ENCODE results near the gene HP1BP3. TPM values are rescaled to one million over a fixed set of nuclear protein-coding genes. Genes with fewer than 3 reads are reported as not detected.

Gene HP1BP3
- total and polyA plus RNA-seq, 2 experiments from 2014 or later = 89.1 to 112 TPM

- Histone ChIP-seq H3F3A (replicated peaks; ENCODE audit: low read depth) (no peaks in the 10 kb centered on the region; the same call in 1 of the 2 replicates), H3K36me3 (ENCODE audit: insufficient read depth) (peaks cover 63% of the 10 kb centered on the region), H3K27me3 (ENCODE audit: insufficient read depth) (no peaks in the 10 kb centered on the region), H2AFZ (no peak overlapping the region), H4K20me1 (replicated peaks; ENCODE audit: insufficient read depth) (peaks cover 21% of the 10 kb centered on the region), H3K9me2 (ENCODE audit: insufficient read depth) (no peaks in the 10 kb centered on the region), H3K79me2 (replicated peaks; ENCODE audit: insufficient read depth) (no peaks in the 10 kb centered on the region), H3K27ac (ENCODE audit: low read depth) (no peak overlapping the region), H3K4me2 (no peak overlapping the region), H3K4me3 (no peak overlapping the region), H3K4me1 (ENCODE audit: insufficient read depth) (peaks cover 11% of the 10 kb centered on the region; the same call in 1 of the 2 replicates)
- no peak for ATAC-seq
- Mint-ChIP-seq H3K27ac (no peak overlapping the region), H3K4me1 (peaks cover 10% of the 10 kb centered on the region; the same call in 2 of the 3 replicates), H3K4me3 (no peak overlapping the region), H3K9me3 (no peaks in the 10 kb centered on the region), H3K27me3 (ENCODE audit: insufficient read depth, low read depth, poor library complexity) (peaks cover 6% of the 10 kb centered on the region), H3K36me3 (ENCODE audit: low read depth) (peaks cover 87% of the 10 kb centered on the region)
- TF ChIP-seq ZNF331 (CRISPR knock-in tag; IDR thresholded peaks at IDR 0.05; ENCODE audit: low read depth) (no peak), CREB1 (CRISPR knock-in tag; IDR thresholded peaks at IDR 0.05; ENCODE audit: low read depth) (no peak), REST (IDR thresholded peaks at IDR 0.05; ENCODE audit: unreplicated experiment) (no peak), ETS1 (IDR thresholded peaks at IDR 0.05) (no peak), EZH2 (IDR thresholded peaks at IDR 0.05; ENCODE audit: low read depth, unreplicated experiment) (no peak), JUNB (IDR thresholded peaks at IDR 0.05; ENCODE audit: unreplicated experiment) (no peak), EZH2phosphoT487 (IDR thresholded peaks at IDR 0.05; ENCODE audit: unreplicated experiment) (no peak), POLR2AphosphoS5 (IDR thresholded peaks at IDR 0.05; ENCODE audit: low read depth) (no peak), NANOG (IDR thresholded peaks at IDR 0.05; ENCODE audit: borderline replicate concordance) (no peak)
- DNase-seq (ENCODE audit: low spot score) = no peak
Observed at GRCh38 chr1:20767271-20767670, 19.8 kb downstream of the HP1BP3 start.

DNA sequence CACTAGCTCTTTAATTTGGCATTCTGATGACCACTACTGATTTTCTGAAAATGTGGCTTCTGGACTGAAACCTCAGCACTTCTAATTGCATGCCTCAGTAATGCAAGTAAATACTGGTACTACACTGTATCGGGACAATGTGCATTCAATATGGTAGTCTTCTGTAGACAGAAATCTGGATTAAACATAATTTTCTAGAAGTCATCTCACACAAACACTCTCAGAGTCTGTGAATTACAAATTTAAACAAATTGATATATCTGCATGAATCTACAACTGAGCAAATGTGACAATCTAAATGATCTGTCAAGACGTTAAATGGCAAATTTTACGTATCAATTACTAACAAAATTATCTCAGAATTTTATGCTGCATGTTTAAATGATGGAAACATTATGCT is 23.7 kb downstream of the HP1BP3 start:
- no peak overlapping the region for H3K4me3 Mint-ChIP-seq
- no peaks in the 10 kb centered on the region for H3K27me3 ChIP-seq (ENCODE audit: insufficient read depth)
- H3K4me1 Mint-ChIP-seq = peaks cover 10% of the 10 kb centered on the region; the same call in 2 of the 3 replicates
- no peak overlapping the region for H3K27ac Mint-ChIP-seq
- H3K79me2 ChIP-seq (replicated peaks; ENCODE audit: insufficient read depth) = no peaks in the 10 kb centered on the region
- no peak overlapping the region for H2AFZ ChIP-seq
- no peak for ATAC-seq
- H3K36me3 Mint-ChIP-seq (ENCODE audit: low read depth) = peaks cover 94% of the 10 kb centered on the region
- peaks cover 8% of the 10 kb centered on the region for H3K27me3 Mint-ChIP-seq (ENCODE audit: insufficient read depth, low read depth, poor library complexity)
- H4K20me1 ChIP-seq (replicated peaks; ENCODE audit: insufficient read depth) = peaks cover 16% of the 10 kb centered on the region; the same call in 1 of the 2 replicates
- peaks cover 67% of the 10 kb centered on the region for H3K36me3 ChIP-seq (ENCODE audit: insufficient read depth)
- DNase-seq (ENCODE audit: low spot score) = no peak
- peak overlapping the region; percentile 34; the same call in 1 of the 2 replicates for H3K27ac ChIP-seq (ENCODE audit: low read depth)
- peaks cover 16% of the 10 kb centered on the region; the same call in 1 of the 2 replicates for H3K4me1 ChIP-seq (ENCODE audit: insufficient read depth)
- no peak overlapping the region for H3K4me2 ChIP-seq
- H3K9me3 Mint-ChIP-seq = no peaks in the 10 kb centered on the region
- no peaks in the 10 kb centered on the region; the same call in 1 of the 2 replicates for H3F3A ChIP-seq (replicated peaks; ENCODE audit: low read depth)
- H3K4me3 ChIP-seq = no peak overlapping the region
- no peaks in the 10 kb centered on the region for H3K9me2 ChIP-seq (ENCODE audit: insufficient read depth)
- TF ChIP-seq POLR2AphosphoS5 (IDR thresholded peaks at IDR 0.05; ENCODE audit: low read depth) (no peak), JUNB (IDR thresholded peaks at IDR 0.05; ENCODE audit: unreplicated experiment) (no peak), ETS1 (IDR thresholded peaks at IDR 0.05) (no peak), ZNF331 (CRISPR knock-in tag; IDR thresholded peaks at IDR 0.05; ENCODE audit: low read depth) (no peak)
